Endothelial cell of umbilical vein (primary cell): ENCODE measurements around the gene VPS51. TPM values are rescaled to one million over a fixed set of nuclear protein-coding genes. Genes with fewer than 3 reads are reported as not detected.

Experiments used
- BruUV-seq: library from RNA; stranded (reverse); fragments of 400-500 nt; replicated peaks from 2 replicates; lab custom pipeline; 2021; lab: Mats Ljungman, UMichigan
- CTCF ChIA-PET: fragments of 300-600, 350-600 bp; sonication (Branson Sonifier 250); formaldehyde crosslinking; loops from one replicate; lab custom pipeline; 2021; ENCODE audit warnings: antibody characterized with exemption, inconsistent platforms; lab: Charles Lee
- POLR2A ChIA-PET: fragments of 300-600, 350-600 bp; sonication (Branson Sonifier 250); formaldehyde crosslinking; loops from one replicate; lab custom pipeline; 2021; ENCODE audit warnings: antibody characterized with exemption, inconsistent platforms; lab: Charles Lee
- DNase-seq: peaks from one replicate; pipeline ENCODE4 v3.0.0-alpha.2; 2011; ENCODE audit warnings: low read depth, low spot score
- FAIRE-seq: peaks from 2 replicates; lab custom pipeline; 2011; peaks lifted over from hg19 to GRCh38; lab: Jason Lieb, UNC
- H2AFZ ChIP-seq: 2 replicates; pipeline ENCODE4 v1.6.0; 2012; ENCODE audit warnings: low read depth, low read length, control low read depth, inconsistent platforms
- H3K27ac ChIP-seq: 2 replicates; pipeline ENCODE4 v1.5.1; 2011; ENCODE audit warnings: low read depth, mild to moderate bottlenecking, control low read depth, low read length, moderate library complexity; ENCODE audit not compliant: insufficient read depth
- H3K27me3 ChIP-seq, 2 experiments: 2 replicates each; pipeline versions ENCODE4 v1.6.0 to v1.6.1; 2011; ENCODE audit warnings: low read length in 2 of 2, mixed read lengths in 1 of 2; ENCODE audit not compliant: control insufficient read depth in 2 of 2, insufficient read depth in 2 of 2
- H3K36me3 ChIP-seq, 2 experiments: 2 replicates in 1 of 2; 3 replicates in 1 of 2; pipeline ENCODE4 v1.5.1; 2011; ENCODE audit warnings: low read length in 2 of 2, mild to moderate bottlenecking in 1 of 2, moderate library complexity in 1 of 2; ENCODE audit not compliant: control insufficient read depth in 2 of 2, insufficient read depth in 2 of 2; ENCODE audit errors: extremely low read depth in 1 of 2
- H3K4me1 ChIP-seq: 3 replicates; pipeline ENCODE4 v1.5.1; 2011; ENCODE audit warnings: mild to moderate bottlenecking, low read length; ENCODE audit not compliant: control insufficient read depth, insufficient read depth; ENCODE audit errors: extremely low read depth
- H3K4me2 ChIP-seq: 2 replicates; pipeline ENCODE4 v1.6.1; 2011; ENCODE audit warnings: low read length, control low read depth, mixed read lengths; ENCODE audit not compliant: insufficient read depth
- H3K4me3 ChIP-seq, 3 experiments: fragments of 200-600 bp in 1 of 3; sonication (generic), shearing (Covaris generic) in 1 of 3; replicated peaks in 1 of 3; 2 replicates each; pipeline ENCODE4 v1.5.1; 2011 to 2016; ENCODE audit warnings: control low read depth in 3 of 3, low read length in 3 of 3, mild to moderate bottlenecking in 2 of 3, inconsistent platforms in 1 of 3, low read depth in 1 of 3, moderate library complexity in 1 of 3; ENCODE audit not compliant: insufficient read depth in 1 of 3
- H3K79me2 ChIP-seq: 2 replicates; pipeline ENCODE4 v1.6.0; 2012; ENCODE audit warnings: low read length, inconsistent platforms; ENCODE audit not compliant: control insufficient read depth, insufficient read depth
- H3K9ac ChIP-seq: replicated peaks from 2 replicates; pipeline ENCODE3; 2011; ENCODE audit warnings: low read length, control low read depth; ENCODE audit not compliant: insufficient read depth; ENCODE audit errors: extremely low read depth
- H3K9me1 ChIP-seq: replicated peaks from 3 replicates; pipeline ENCODE4 v1.6.0; 2011; ENCODE audit warnings: mild to moderate bottlenecking, low read length; ENCODE audit not compliant: control insufficient read depth, insufficient read depth; ENCODE audit errors: extremely low read depth
- H3K9me3 ChIP-seq: replicated peaks from 2 replicates; pipeline ENCODE4 v1.5.1; 2012; ENCODE audit warnings: low read length, inconsistent platforms; ENCODE audit not compliant: control insufficient read depth, insufficient read depth
- H4K20me1 ChIP-seq: replicated peaks from 2 replicates; pipeline ENCODE3; 2011; ENCODE audit warnings: mild to moderate bottlenecking, low read length; ENCODE audit not compliant: control insufficient read depth, insufficient read depth; ENCODE audit errors: extremely low read depth
- CTCF ChIP-seq, 2 donors: IDR thresholded peaks; 1 replicate in 1 of 2; 2 replicates in 1 of 2; pipeline ENCODE4 v1.5.1; 2011; ENCODE audit warnings: low read length in 2 of 2, mild to moderate bottlenecking in 2 of 2, moderate library complexity in 2 of 2, control low read depth in 1 of 2, inconsistent platforms in 1 of 2, low read depth in 1 of 2; ENCODE audit not compliant: insufficient read depth in 1 of 2; ENCODE audit errors: extremely low read depth in 1 of 2
- EZH2 ChIP-seq: IDR thresholded peaks from 2 replicates; pipeline ENCODE4 v1.6.1; 2012; ENCODE audit warnings: borderline replicate concordance, low read depth, mild to moderate bottlenecking, moderate library complexity, low read length, inconsistent platforms; ENCODE audit not compliant: severe bottlenecking
- FOS ChIP-seq: IDR thresholded peaks from 2 replicates; pipeline ENCODE4 v1.6.1; 2011; ENCODE audit warnings: mild to moderate bottlenecking, low read length, moderate library complexity, borderline replicate concordance; ENCODE audit not compliant: insufficient read depth
- GATA2 ChIP-seq: IDR thresholded peaks from 2 replicates; pipeline ENCODE4 v1.7.0; 2011; ENCODE audit warnings: low read depth, mild to moderate bottlenecking, moderate library complexity, mixed read lengths, low read length; ENCODE audit not compliant: insufficient read length, insufficient read depth
- JUN ChIP-seq: IDR thresholded peaks from 2 replicates; pipeline ENCODE4 v1.6.1; 2011; ENCODE audit warnings: borderline replicate concordance, low read depth; ENCODE audit not compliant: insufficient read length, insufficient read depth
- MYC ChIP-seq: IDR thresholded peaks from one replicate; pipeline ENCODE4 v1.6.1; 2011; ENCODE audit warnings: mild to moderate bottlenecking, low read depth, low read length
- POLR2A ChIP-seq: IDR thresholded peaks from 2 replicates; pipeline ENCODE4 v1.6.1; 2012; ENCODE audit warnings: low read depth, mild to moderate bottlenecking, control low read depth, low read length
- POLR2AphosphoS5 ChIP-seq: IDR thresholded peaks from 2 replicates; pipeline ENCODE4 v1.6.1; 2012; ENCODE audit warnings: low read depth, mild to moderate bottlenecking, control low read depth, low read length, moderate library complexity; ENCODE audit not compliant: insufficient read depth
- dilution Hi-C: fragments of 300-500 bp; cut with MboI; formaldehyde crosslinking; loops from one replicate; pipeline ENCODE4 v1.15.0; 2019; ENCODE audit warnings: low sequenced_read_pairs; ENCODE audit not compliant: extremely low pct_ligation_motif_present
- intact Hi-C: fragments of 100-400 bp; cut with micrococcal nuclease; formaldehyde crosslinking; loops from one replicate; pipeline ENCODE4 v1.10.0; 2022
- polyA plus RNA-seq, 4 experiments: library from polyadenylated mRNA; depleted of rRNA in 3 of 4; stranded (reverse) in 3 of 4; unstranded in 1 of 4; fragments of >200 nt; gene quantifications; 2 replicates each; pipeline versions ENCODE4 v1.2.1 to v1.2.3, GENCODE V29; 2011 to 2012; ENCODE audit warnings: missing spikeins in 1 of 4
- total RNA-seq: library from RNA; stranded (reverse); gene quantifications from 2 replicates; pipeline ENCODE4 v1.2.3, GENCODE V29; 2021
- TF ChIP-seq, protein P1 (sequence below): IDR thresholded peaks from 2 replicates; pipeline ENCODE4 v1.6.1; 2011; ENCODE audit not compliant: insufficient read depth, insufficient read length

VPS51 gene
- total and polyA plus RNA-seq, 2 donors (not counting 3 experiments of a cell fraction or from before 2014, with no cell fraction given): 108 to 146 TPM

GRCh38 chr11:65119670-65119995, 23.6 kb downstream of the VPS51 start:
- dilution Hi-C loops: no loop called here
- no peak for FAIRE-seq
- peaks cover 39% of the 10 kb centered on the region for H3K79me2 ChIP-seq
- H3K36me3 ChIP-seq: peaks cover 7 to 14% of the 10 kb centered on the region in 2 experiments
- BruUV-seq: no TSS peak
- H3K27ac ChIP-seq: no peak overlapping the region
- H3K4me2 ChIP-seq: no peak overlapping the region
- no peak for DNase-seq
- no peaks in the 10 kb centered on the region for H4K20me1 ChIP-seq
- H2AFZ ChIP-seq: no peak overlapping the region
- H3K27me3 ChIP-seq: no peaks in the 10 kb centered on the region
- H3K9me1 ChIP-seq: no peaks in the 10 kb centered on the region
- no peaks in the 10 kb centered on the region for H3K9me3 ChIP-seq
- intact Hi-C loops: loop anchor here (2.0 kb wide), 1 partner anchor 197 kb away; no protein-coding TSS in a partner anchor
- CTCF ChIA-PET: interaction anchor here (3.4 kb wide), 1 partner anchor 8 kb away, joined by 45 read pairs; the partner anchor contains the start of gene TM7SF2
- no peak for TF ChIP-seq POLR2AphosphoS5
- TF ChIP-seq GATA2: no peak
- no peak for TF ChIP-seq CTCF (IDR thresholded peaks at IDR 0.05; ENCODE audit: extremely low read depth in 1 of 2, insufficient read depth in 1 of 2, low read depth in 1 of 2, low read length in 2 of 2)
- no peak for TF ChIP-seq POLR2A
- no peak for TF ChIP-seq FOS
- H3K4me1 ChIP-seq: peaks cover 18% of the 10 kb centered on the region
- no peak overlapping the region for H3K4me3 ChIP-seq
- H3K9ac ChIP-seq: no peak overlapping the region
- POLR2A ChIA-PET: interaction anchor here (0.6 kb wide), 1 partner anchor 271 kb away, joined by 5 read pairs; no protein-coding TSS in a partner anchor

DNA sequence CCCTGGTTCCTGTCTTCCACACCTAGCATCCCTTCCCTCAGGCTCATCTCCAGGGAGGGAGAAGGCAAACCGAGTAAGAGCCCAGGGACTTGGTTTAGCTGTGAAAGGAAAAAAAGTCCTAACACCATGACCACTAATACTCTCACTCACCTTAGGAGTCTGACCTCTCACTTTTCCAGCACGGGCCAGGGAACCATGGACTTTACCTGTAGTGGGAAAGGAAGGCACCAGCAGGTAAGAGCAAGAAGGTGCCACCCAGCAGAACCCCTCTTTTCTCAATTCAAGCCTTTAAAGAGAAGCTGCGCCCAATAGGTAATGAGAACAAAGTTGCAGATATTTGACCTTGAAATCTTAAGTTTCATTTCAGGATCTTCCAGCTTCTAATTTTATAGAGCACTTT, 24.8 kb downstream of the VPS51 start:
- H3K27ac ChIP-seq: peak overlapping the region; percentile 53
- H3K79me2 ChIP-seq: peaks cover 39% of the 10 kb centered on the region
- no peak for FAIRE-seq
- H3K27me3 ChIP-seq: no peaks in the 10 kb centered on the region
- dilution Hi-C loops (no loop called here), intact Hi-C loops (no loop called here)
- CTCF ChIA-PET: interaction anchor here (1.9 to 3.4 kb wide), 2 partner anchors 9 to 60 kb away, joined by 15 to 45 read pairs; partner anchors contain the start of genes CAPN1 and TM7SF2
- H3K4me2 ChIP-seq: peak overlapping the region; percentile 66
- H3K4me3 ChIP-seq: peak overlapping the region; percentile 48 to 94 (median 82)
- no TSS peak for BruUV-seq
- POLR2A ChIA-PET: interaction anchor here (1.9 kb wide), 1 partner anchor 15 kb away, joined by 7 read pairs; no protein-coding TSS in a partner anchor
- DNase-seq: no peak
- peaks cover 7 to 21% of the 10 kb centered on the region in 2 experiments for H3K36me3 ChIP-seq
- no peak overlapping the region for H2AFZ ChIP-seq
- peak overlapping the region; percentile 90 for H3K9ac ChIP-seq
- no peaks in the 10 kb centered on the region for H3K9me3 ChIP-seq
- no peaks in the 10 kb centered on the region for H4K20me1 ChIP-seq
- peaks cover 18% of the 10 kb centered on the region for H3K4me1 ChIP-seq
- H3K9me1 ChIP-seq: no peaks in the 10 kb centered on the region
- TF ChIP-seq EZH2 (no peak), POLR2AphosphoS5 (no peak), JUN (no peak), FOS (no peak), CTCF (IDR thresholded peaks at IDR 0.05; ENCODE audit: extremely low read depth in 1 of 2, insufficient read depth in 1 of 2, low read depth in 1 of 2, low read length in 2 of 2) (no peak), GATA2 (no peak), POLR2A (no peak), MYC (no peak)
- TF ChIP-seq, protein P1, sequence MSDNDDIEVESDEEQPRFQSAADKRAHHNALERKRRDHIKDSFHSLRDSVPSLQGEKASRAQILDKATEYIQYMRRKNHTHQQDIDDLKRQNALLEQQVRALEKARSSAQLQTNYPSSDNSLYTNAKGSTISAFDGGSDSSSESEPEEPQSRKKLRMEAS: no peak
